ENCODE data around the gene LRPAP1.
A peak's percentile ranks its signal among the peaks of the same experiment; 100 is the strongest.

Gene LRPAP1

GRCh38 chr4:3485011-3485791, 47.0 kb downstream of the LRPAP1 start:
- H3K4me3 ChIP-seq (ENCODE audit: low read length): no peak overlapping the region
- peaks cover 4% of the 10 kb centered on the region; the same call in 1 of the 2 replicates for H3K27me3 ChIP-seq (ENCODE audit: control insufficient read depth, insufficient read depth, low read length)

GRCh38 chr4:3484057-3484973, 47.9 kb downstream of the LRPAP1 start:
- H3K27me3 ChIP-seq (ENCODE audit: control insufficient read depth, insufficient read depth, low read length): peaks cover 4% of the 10 kb centered on the region; the same call in 1 of the 2 replicates
- no peaks in the 10 kb centered on the region for H3K9me3 ChIP-seq (ENCODE audit: control insufficient read depth, insufficient read depth, low read length)
- H3K4me1 ChIP-seq (ENCODE audit: control insufficient read depth, insufficient read depth, low read length): peaks cover 15% of the 10 kb centered on the region
- H3K4me3 ChIP-seq (ENCODE audit: low read length): no peak overlapping the region
- WGBS (ENCODE audit: insufficient coverage, insufficient read length): no CpG with 5 or more reads among the region's 45 CpGs
- no peak for DNase-seq (ENCODE audit: low read depth, low spot score)
- no peaks in the 10 kb centered on the region; the same call in 1 of the 2 replicates for H3K36me3 ChIP-seq (ENCODE audit: control insufficient read depth, insufficient read depth, low read length)
- no peak overlapping the region for H3K27ac ChIP-seq (ENCODE audit: low read length)

More at GRCh38 chr4:3485011-3485791, 47.0 kb downstream of the LRPAP1 start:
- Histone ChIP-seq H3K9me3 (ENCODE audit: control insufficient read depth, insufficient read depth, low read length) (no peaks in the 10 kb centered on the region), H3K4me1 (ENCODE audit: control insufficient read depth, insufficient read depth, low read length) (peaks cover 15% of the 10 kb centered on the region), H3K36me3 (ENCODE audit: control insufficient read depth, insufficient read depth, low read length) (no peaks in the 10 kb centered on the region; the same call in 1 of the 2 replicates), H3K27ac (ENCODE audit: low read length) (no peak overlapping the region)
- DNase-seq (ENCODE audit: low read depth, low spot score): no peak
- WGBS (ENCODE audit: insufficient coverage, insufficient read length): no CpG with 5 or more reads among the region's 36 CpGs

DNA sequence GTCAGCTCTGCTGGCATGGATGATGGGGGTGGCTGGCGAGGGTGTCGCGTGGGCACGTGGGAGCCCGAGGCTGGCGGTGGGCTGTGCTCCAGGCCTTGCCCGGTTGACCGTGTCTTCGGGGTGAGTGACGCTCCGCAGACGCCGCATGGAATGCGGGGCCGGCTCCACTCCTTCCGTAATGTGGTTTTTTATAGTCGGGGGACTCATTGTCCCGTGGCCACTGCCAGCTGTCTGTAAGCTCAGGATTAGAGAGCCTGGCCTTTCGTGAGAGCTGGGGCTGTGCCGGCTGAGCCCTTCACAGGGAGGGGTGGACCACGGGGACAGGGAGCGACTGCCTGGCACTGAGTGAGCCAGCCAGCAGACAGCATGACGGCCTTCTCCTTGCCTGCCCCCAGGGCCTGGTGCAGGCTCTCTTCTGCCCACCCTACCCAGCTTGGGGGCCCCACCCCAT, 48.7 kb downstream of the LRPAP1 start:
- peaks cover 15% of the 10 kb centered on the region for H3K4me1 ChIP-seq (ENCODE audit: control insufficient read depth, insufficient read depth, low read length)
- WGBS (ENCODE audit: insufficient coverage, insufficient read length): no CpG with 5 or more reads among the region's 23 CpGs
- no peak overlapping the region for H3K4me3 ChIP-seq (ENCODE audit: low read length)
- peaks cover 4% of the 10 kb centered on the region; the same call in 1 of the 2 replicates for H3K27me3 ChIP-seq (ENCODE audit: control insufficient read depth, insufficient read depth, low read length)
- H3K36me3 ChIP-seq (ENCODE audit: control insufficient read depth, insufficient read depth, low read length): no peaks in the 10 kb centered on the region; the same call in 1 of the 2 replicates
- DNase-seq (ENCODE audit: low read depth, low spot score): no peak
- no peak overlapping the region for H3K27ac ChIP-seq (ENCODE audit: low read length)
- H3K9me3 ChIP-seq (ENCODE audit: control insufficient read depth, insufficient read depth, low read length): no peaks in the 10 kb centered on the region

DNA sequence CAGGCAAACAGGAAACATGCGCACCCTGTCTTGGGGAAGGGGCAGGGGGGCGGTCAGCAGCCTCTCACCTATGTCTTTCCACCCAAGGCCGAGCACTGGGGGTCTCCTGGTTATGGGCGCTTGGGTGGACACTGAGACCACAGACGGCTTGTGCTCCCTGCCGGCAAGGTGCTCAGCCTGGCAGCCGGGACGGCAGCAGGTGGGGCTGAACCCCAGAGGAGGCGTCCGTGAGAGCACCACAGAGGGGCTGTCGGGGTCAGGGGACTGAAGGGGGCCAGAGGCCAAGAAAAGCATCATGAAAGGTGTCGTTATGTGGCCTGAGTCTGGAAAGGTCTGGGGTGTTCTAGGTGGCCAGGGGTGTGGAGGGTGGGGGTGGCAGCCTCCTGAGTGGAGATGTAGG, 49.5 kb downstream of the LRPAP1 start:
- Histone ChIP-seq H3K4me3 (ENCODE audit: low read length) (no peak overlapping the region), H3K27me3 (ENCODE audit: control insufficient read depth, insufficient read depth, low read length) (peaks cover 2% of the 10 kb centered on the region; the same call in 1 of the 2 replicates), H3K4me1 (ENCODE audit: control insufficient read depth, insufficient read depth, low read length) (peaks cover 15% of the 10 kb centered on the region), H3K36me3 (ENCODE audit: control insufficient read depth, insufficient read depth, low read length) (no peaks in the 10 kb centered on the region; the same call in 1 of the 2 replicates), H3K9me3 (ENCODE audit: control insufficient read depth, insufficient read depth, low read length) (no peaks in the 10 kb centered on the region), H3K27ac (ENCODE audit: low read length) (no peak overlapping the region)
- WGBS (ENCODE audit: insufficient coverage, insufficient read length): no CpG with 5 or more reads among the region's 12 CpGs
- DNase-seq (ENCODE audit: low read depth, low spot score): no peak

- Histone ChIP-seq H3K4me3 (ENCODE audit: low read length) (no peak overlapping the region), H3K27ac (ENCODE audit: low read length) (no peak overlapping the region), H3K4me1 (ENCODE audit: control insufficient read depth, insufficient read depth, low read length) (peaks cover 15% of the 10 kb centered on the region), H3K36me3 (ENCODE audit: control insufficient read depth, insufficient read depth, low read length) (no peaks in the 10 kb centered on the region), H3K27me3 (ENCODE audit: control insufficient read depth, insufficient read depth, low read length) (no peaks in the 10 kb centered on the region; the same call in 1 of the 2 replicates), H3K9me3 (ENCODE audit: control insufficient read depth, insufficient read depth, low read length) (no peaks in the 10 kb centered on the region)
- WGBS (ENCODE audit: insufficient coverage, insufficient read length): no CpG with 5 or more reads among the region's 19 CpGs
- no peak for DNase-seq (ENCODE audit: low read depth, low spot score)
Measured at GRCh38 chr4:3481783-3482393, 50.3 kb downstream of the LRPAP1 start.

- no peaks in the 10 kb centered on the region for H3K36me3 ChIP-seq (ENCODE audit: control insufficient read depth, insufficient read depth, low read length)
- H3K9me3 ChIP-seq (ENCODE audit: control insufficient read depth, insufficient read depth, low read length): no peaks in the 10 kb centered on the region
- DNase-seq (ENCODE audit: low read depth, low spot score): peak; percentile 31
- H3K4me3 ChIP-seq (ENCODE audit: low read length): no peak overlapping the region
- no peaks in the 10 kb centered on the region; the same call in 1 of the 2 replicates for H3K27me3 ChIP-seq (ENCODE audit: control insufficient read depth, insufficient read depth, low read length)
- no CpG with 5 or more reads among the region's 5 CpGs for WGBS (ENCODE audit: insufficient coverage, insufficient read length)
- peaks cover 13% of the 10 kb centered on the region for H3K4me1 ChIP-seq (ENCODE audit: control insufficient read depth, insufficient read depth, low read length)
- H3K27ac ChIP-seq (ENCODE audit: low read length): no peak overlapping the region
Measured at GRCh38 chr4:3481113-3481531, 51.1 kb downstream of the LRPAP1 start.

GRCh38 chr4:3480528-3481112, 51.6 kb downstream of the LRPAP1 start:
- Histone ChIP-seq H3K27ac (ENCODE audit: low read length) (no peak overlapping the region), H3K36me3 (ENCODE audit: control insufficient read depth, insufficient read depth, low read length) (no peaks in the 10 kb centered on the region), H3K4me3 (ENCODE audit: low read length) (no peak overlapping the region), H3K9me3 (ENCODE audit: control insufficient read depth, insufficient read depth, low read length) (no peaks in the 10 kb centered on the region), H3K4me1 (ENCODE audit: control insufficient read depth, insufficient read depth, low read length) (peaks cover 13% of the 10 kb centered on the region), H3K27me3 (ENCODE audit: control insufficient read depth, insufficient read depth, low read length) (no peaks in the 10 kb centered on the region; the same call in 1 of the 2 replicates)
- WGBS (ENCODE audit: insufficient coverage, insufficient read length): no CpG with 5 or more reads among the region's 17 CpGs
- DNase-seq (ENCODE audit: low read depth, low spot score): peak; percentile 71

GRCh38 chr4:3479358-3480101, 52.7 kb downstream of the LRPAP1 start:
- Histone ChIP-seq H3K27ac (ENCODE audit: low read length) (no peak overlapping the region), H3K36me3 (ENCODE audit: control insufficient read depth, insufficient read depth, low read length) (no peaks in the 10 kb centered on the region), H3K9me3 (ENCODE audit: control insufficient read depth, insufficient read depth, low read length) (no peaks in the 10 kb centered on the region), H3K4me3 (ENCODE audit: low read length) (no peak overlapping the region), H3K4me1 (ENCODE audit: control insufficient read depth, insufficient read depth, low read length) (peaks cover 8% of the 10 kb centered on the region), H3K27me3 (ENCODE audit: control insufficient read depth, insufficient read depth, low read length) (no peaks in the 10 kb centered on the region; the same call in 1 of the 2 replicates)
- DNase-seq (ENCODE audit: low read depth, low spot score): no peak
- WGBS (ENCODE audit: insufficient coverage, insufficient read length): no CpG with 5 or more reads among the region's 25 CpGs

DNA sequence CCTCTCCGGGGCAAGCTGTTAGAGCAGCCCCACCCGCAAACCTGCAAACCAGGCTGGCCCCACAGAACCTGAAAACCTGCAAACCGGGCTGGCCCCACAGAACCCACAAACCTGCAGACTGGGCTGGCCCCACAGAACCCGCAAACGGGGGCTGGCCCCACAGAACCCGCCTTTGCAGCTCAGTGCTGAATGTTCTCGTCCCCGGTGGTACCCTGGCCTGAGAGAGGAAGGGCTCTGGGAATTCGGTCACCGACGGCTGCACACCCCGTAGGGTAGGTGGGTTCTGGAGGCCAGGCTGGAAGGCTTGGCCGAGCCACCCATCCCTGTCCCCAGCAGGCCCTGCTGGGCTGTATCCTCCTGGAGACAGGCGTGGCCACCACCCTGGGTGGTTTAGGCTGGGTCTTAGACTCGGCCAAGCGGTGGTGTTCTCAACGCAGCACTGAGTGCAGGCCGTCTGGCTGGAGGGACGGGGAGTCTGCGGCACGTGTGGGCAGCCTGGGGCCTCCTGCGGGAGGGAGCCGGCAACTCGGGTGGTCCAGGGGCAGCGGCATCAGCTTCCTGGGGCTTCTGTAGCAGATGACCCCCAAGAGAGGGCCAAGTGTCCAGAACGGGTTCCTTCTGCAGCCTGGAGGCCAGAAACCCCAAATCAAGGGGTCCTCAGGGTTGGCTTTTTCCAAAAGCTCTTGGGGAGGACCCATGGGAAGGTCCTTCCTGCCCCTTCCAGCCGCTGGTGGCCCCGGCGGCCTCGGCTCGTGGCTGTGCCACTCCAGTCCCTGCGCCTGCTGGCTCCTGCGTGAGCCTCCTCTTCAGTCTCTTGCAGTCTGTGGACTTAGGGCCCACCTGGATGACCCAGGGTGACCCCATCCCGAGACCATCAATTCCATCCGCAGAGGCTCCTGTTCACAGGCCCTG, 53.5 kb downstream of the LRPAP1 start:
- no peak overlapping the region for H3K27ac ChIP-seq (ENCODE audit: low read length)
- H3K9me3 ChIP-seq (ENCODE audit: control insufficient read depth, insufficient read depth, low read length): no peaks in the 10 kb centered on the region
- no CpG with 5 or more reads among the region's 35 CpGs for WGBS (ENCODE audit: insufficient coverage, insufficient read length)
- H3K36me3 ChIP-seq (ENCODE audit: control insufficient read depth, insufficient read depth, low read length): no peaks in the 10 kb centered on the region
- H3K4me1 ChIP-seq (ENCODE audit: control insufficient read depth, insufficient read depth, low read length): peaks cover 6% of the 10 kb centered on the region
- H3K4me3 ChIP-seq (ENCODE audit: low read length): no peak overlapping the region
- no peaks in the 10 kb centered on the region for H3K27me3 ChIP-seq (ENCODE audit: control insufficient read depth, insufficient read depth, low read length)
- DNase-seq (ENCODE audit: low read depth, low spot score): no peak
